Mesothelial cell of epicardium (in vitro differentiated cells): ENCODE measurements around the gene C10orf143. TPM values are rescaled to one million over a fixed set of nuclear protein-coding genes. Genes with fewer than 3 reads are reported as not detected.

ENCODE experiments used
- DNase-seq, 2 experiments: peaks; one replicate each; pipeline ENCODE4 v3.0.0; 2021; ENCODE audit warnings: low spot score in 2 of 2; ENCODE audit not compliant: unreplicated experiment in 2 of 2
- H3K27ac Mint-ChIP-seq: 2 replicates; pipeline ENCODE4 v1.8.0; 2021; ENCODE audit warnings: mixed read lengths
- H3K27me3 Mint-ChIP-seq: 2 replicates; pipeline ENCODE4 v1.8.0; 2021; ENCODE audit warnings: low read depth, mixed read lengths
- H3K36me3 Mint-ChIP-seq: 2 replicates; pipeline ENCODE4 v1.8.0; 2021; ENCODE audit warnings: mixed read lengths
- H3K4me1 Mint-ChIP-seq: 2 replicates; pipeline ENCODE4 v1.8.0; 2021; ENCODE audit warnings: mixed read lengths
- H3K4me3 Mint-ChIP-seq: 2 replicates; pipeline ENCODE4 v1.8.0; 2021; ENCODE audit warnings: mild to moderate bottlenecking, moderate library complexity, mixed read lengths
- H3K9me3 Mint-ChIP-seq: 2 replicates; pipeline ENCODE4 v1.8.0; 2021; ENCODE audit warnings: mixed read lengths
- CTCF ChIP-seq: fragments of 200-600 bp; sonication (generic); IDR thresholded peaks from one replicate; pipeline ENCODE4 v1.5.0; 2021; ENCODE audit warnings: antibody characterized with exemption; ENCODE audit not compliant: unreplicated experiment
- total RNA-seq: library from RNA; stranded (reverse); gene quantifications from 3 replicates; pipeline ENCODE4 v1.2.1, GENCODE V29; 2021

Gene C10orf143
- total RNA-seq, 1 donor from 2014 or later = 2.2 TPM

GRCh38 chr10:130037169-130037661, 73.4 kb downstream of the C10orf143 start:
- Mint-ChIP-seq H3K36me3 (no peaks in the 10 kb centered on the region), H3K4me1 (no peaks in the 10 kb centered on the region), H3K9me3 (peaks cover 4% of the 10 kb centered on the region), H3K27ac (no peak overlapping the region), H3K27me3 (peaks cover 54% of the 10 kb centered on the region), H3K4me3 (no peak overlapping the region)
- TF ChIP-seq CTCF = no peak
- peak in 1 of 2 experiments; percentile 34 for DNase-seq

GRCh38 chr10:130036296-130037065, 74.1 kb downstream of the C10orf143 start:
- Mint-ChIP-seq H3K4me3 (no peak overlapping the region), H3K9me3 (peaks cover 10% of the 10 kb centered on the region), H3K27ac (no peak overlapping the region), H3K4me1 (no peaks in the 10 kb centered on the region), H3K36me3 (no peaks in the 10 kb centered on the region), H3K27me3 (peaks cover 52% of the 10 kb centered on the region)
- peak in 1 of 2 experiments; percentile 30 for DNase-seq
- TF ChIP-seq CTCF = no peak

- no peak for TF ChIP-seq CTCF
- Mint-ChIP-seq H3K27ac (no peak overlapping the region), H3K4me3 (no peak overlapping the region), H3K27me3 (peaks cover 15% of the 10 kb centered on the region), H3K4me1 (no peaks in the 10 kb centered on the region), H3K9me3 (peaks cover 21% of the 10 kb centered on the region), H3K36me3 (no peaks in the 10 kb centered on the region)
- no peak for DNase-seq
Observed at GRCh38 chr10:130029209-130029608, 81.4 kb downstream of the C10orf143 start.

- Mint-ChIP-seq H3K9me3 (peaks cover 21% of the 10 kb centered on the region), H3K27ac (no peak overlapping the region), H3K4me1 (no peaks in the 10 kb centered on the region), H3K27me3 (peaks cover 10% of the 10 kb centered on the region), H3K4me3 (no peak overlapping the region), H3K36me3 (no peaks in the 10 kb centered on the region)
- DNase-seq = no peak
- no peak for TF ChIP-seq CTCF
Observed at GRCh38 chr10:130028465-130028819, 82.2 kb downstream of the C10orf143 start.

- TF ChIP-seq CTCF = no peak
- peaks cover 21% of the 10 kb centered on the region for H3K9me3 Mint-ChIP-seq
- H3K27me3 Mint-ChIP-seq = peaks cover 10% of the 10 kb centered on the region
- no peak overlapping the region for H3K4me3 Mint-ChIP-seq
- no peaks in the 10 kb centered on the region for H3K4me1 Mint-ChIP-seq
- DNase-seq = no peak
- H3K36me3 Mint-ChIP-seq = no peaks in the 10 kb centered on the region
- H3K27ac Mint-ChIP-seq = no peak overlapping the region
Observed at GRCh38 chr10:130027716-130028464, 82.7 kb downstream of the C10orf143 start.
